LNCaP clone FGC (cell line): Measurements from ENCODE around the gene CXCR3.
"Not testable (repeated sequence)": the region's sequence is repeated elsewhere in the genome, so short reads cannot be mapped to it uniquely, and the experiment has no call there.

Experiments used
- DNase-seq: peaks from one replicate; pipeline ENCODE4 v3.0.0-alpha.2; 2011; ENCODE audit warnings: low read depth
- H3K4me3 ChIP-seq: 2 replicates; pipeline ENCODE4 v1.5.1; 2011; ENCODE audit warnings: mild to moderate bottlenecking, low read depth, low read length, control low read depth
- TF ChIP-seq, protein P1 (sequence below): IDR thresholded peaks from 2 replicates; pipeline ENCODE4 v1.5.1; 2012; ENCODE audit warnings: mild to moderate bottlenecking; ENCODE audit not compliant: control insufficient read depth, insufficient read depth; ENCODE audit errors: extremely low read depth

CXCR3 gene

GRCh38 chrX:71617742-71618141 lies 569 bp downstream of the CXCR3 start:
- no peak overlapping the region for H3K4me3 ChIP-seq
- TF ChIP-seq, protein P1, sequence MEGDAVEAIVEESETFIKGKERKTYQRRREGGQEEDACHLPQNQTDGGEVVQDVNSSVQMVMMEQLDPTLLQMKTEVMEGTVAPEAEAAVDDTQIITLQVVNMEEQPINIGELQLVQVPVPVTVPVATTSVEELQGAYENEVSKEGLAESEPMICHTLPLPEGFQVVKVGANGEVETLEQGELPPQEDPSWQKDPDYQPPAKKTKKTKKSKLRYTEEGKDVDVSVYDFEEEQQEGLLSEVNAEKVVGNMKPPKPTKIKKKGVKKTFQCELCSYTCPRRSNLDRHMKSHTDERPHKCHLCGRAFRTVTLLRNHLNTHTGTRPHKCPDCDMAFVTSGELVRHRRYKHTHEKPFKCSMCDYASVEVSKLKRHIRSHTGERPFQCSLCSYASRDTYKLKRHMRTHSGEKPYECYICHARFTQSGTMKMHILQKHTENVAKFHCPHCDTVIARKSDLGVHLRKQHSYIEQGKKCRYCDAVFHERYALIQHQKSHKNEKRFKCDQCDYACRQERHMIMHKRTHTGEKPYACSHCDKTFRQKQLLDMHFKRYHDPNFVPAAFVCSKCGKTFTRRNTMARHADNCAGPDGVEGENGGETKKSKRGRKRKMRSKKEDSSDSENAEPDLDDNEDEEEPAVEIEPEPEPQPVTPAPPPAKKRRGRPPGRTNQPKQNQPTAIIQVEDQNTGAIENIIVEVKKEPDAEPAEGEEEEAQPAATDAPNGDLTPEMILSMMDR, result no peak
- DNase-seq, result no peak

DNA sequence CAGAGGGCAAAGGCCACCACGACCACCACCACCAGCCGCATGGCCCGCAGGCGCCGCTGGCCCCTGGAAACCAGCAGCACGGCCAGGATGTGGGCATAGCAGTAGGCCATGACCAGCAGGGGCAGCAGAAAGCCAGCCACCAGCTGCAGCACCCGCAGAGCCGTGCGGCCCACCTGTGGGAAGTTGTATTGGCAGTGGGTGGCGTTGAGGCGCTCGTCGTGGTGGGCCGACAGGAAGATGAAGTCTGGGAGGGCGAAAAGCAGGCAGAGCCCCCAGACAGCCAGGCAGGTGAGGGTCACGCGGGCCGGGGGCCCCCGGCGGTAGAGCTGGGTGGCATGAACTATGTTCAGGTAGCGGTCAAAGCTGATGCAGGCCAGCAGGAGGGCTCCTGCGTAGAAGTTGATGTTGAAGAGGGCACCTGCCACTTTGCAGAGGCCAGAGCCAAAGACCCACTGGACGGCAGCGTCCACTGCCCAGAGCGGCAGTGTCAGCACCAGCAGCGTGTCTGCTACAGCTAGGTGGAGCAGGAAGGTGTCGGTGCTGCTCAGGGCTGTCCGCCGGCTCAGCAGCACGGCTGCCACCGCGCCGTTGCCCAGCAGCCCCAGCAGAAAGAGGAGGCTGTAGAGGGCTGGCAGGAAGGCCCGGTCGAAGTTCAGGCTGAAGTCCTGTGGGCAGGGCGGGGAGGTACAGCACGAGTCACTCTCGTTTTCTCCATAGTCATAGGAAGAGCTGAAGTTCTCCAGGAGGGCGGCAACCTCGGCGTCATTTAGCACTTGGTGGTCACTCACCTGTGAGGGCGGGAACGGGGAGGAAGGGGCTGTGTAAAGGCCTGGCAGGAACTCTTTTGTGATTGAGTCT lies 1.4 kb downstream of the CXCR3 start:
- DNase-seq, result no peak
- no peak overlapping the region for H3K4me3 ChIP-seq
- TF ChIP-seq, protein P1, result no peak

DNA sequence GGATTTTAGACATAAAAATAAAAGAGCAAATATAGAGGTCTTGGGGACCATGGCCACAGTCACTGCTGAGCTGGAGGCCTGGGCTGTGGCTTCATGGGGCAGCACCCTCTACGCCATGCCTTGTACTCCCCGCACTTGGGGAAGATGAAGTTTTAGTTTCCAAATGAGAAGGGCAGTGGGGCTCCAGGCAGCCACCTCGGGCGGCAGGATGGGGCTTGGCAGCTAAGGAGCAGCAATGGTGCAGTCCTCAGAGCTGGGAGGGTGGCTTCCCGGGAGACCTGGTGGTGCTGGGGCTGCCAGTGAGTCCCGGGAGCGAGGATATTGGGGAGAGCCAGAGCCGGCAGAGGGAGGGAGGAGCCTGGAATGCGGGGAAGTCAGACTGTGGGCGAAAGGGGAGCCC lies 2.4 kb downstream of the CXCR3 start:
- no peak for DNase-seq
- TF ChIP-seq, protein P1, result no peak
- no peak overlapping the region for H3K4me3 ChIP-seq

GRCh38 chrX:71615056-71615455 lies 3.3 kb downstream of the CXCR3 start:
- no peak for DNase-seq
- TF ChIP-seq, protein P1, result no peak

GRCh38 chrX:71612256-71612655 lies 6.1 kb downstream of the CXCR3 start:
- TF ChIP-seq, protein P1, result no peak
- H3K4me3 ChIP-seq, result no peak overlapping the region
- DNase-seq, result no peak

More at GRCh38 chrX:71615056-71615455, 3.3 kb downstream of the CXCR3 start:
- H3K4me3 ChIP-seq, result no peak overlapping the region

GRCh38 chrX:71611736-71612135 lies 6.6 kb downstream of the CXCR3 start:
- H3K4me3 ChIP-seq, DNase-seq: not testable (repeated sequence)

- TF ChIP-seq, protein P1, result no peak
- no peak overlapping the region for H3K4me3 ChIP-seq
- DNase-seq, result no peak
Observed at GRCh38 chrX:71609095-71609750, 9.1 kb downstream of the CXCR3 start.
